IMR-90 (cell line): ENCODE results near the gene IL17D. TPM values are rescaled to one million over a fixed set of nuclear protein-coding genes. Genes with fewer than 3 reads are reported as not detected.

Experiments
- ATAC-seq: fragments of 200-7000 bp; cut with Tn5 transposase; 2 replicates; pipeline ENCODE4 v1.9.1; 2020; ENCODE audit warnings: low read depth, mild to moderate bottlenecking, moderate library complexity
- BruUV-seq: library from RNA; stranded (reverse); fragments of 400-500 nt; replicated peaks from 2 replicates; lab custom pipeline; 2021; lab: Mats Ljungman, UMichigan
- CTCF ChIA-PET: fragments of 300-600 bp; formaldehyde crosslinking; extraction: SDS; loops from one replicate; lab custom pipeline; 2021; ENCODE audit warnings: antibody characterized with exemption; lab: Yijun Ruan, JAX
- POLR2A ChIA-PET: fragments of 300-600 bp; sonication (Branson Sonifier 250); formaldehyde crosslinking; loops from one replicate; lab custom pipeline; 2022; ENCODE audit warnings: antibody characterized with exemption; ENCODE audit not compliant: unreplicated experiment; lab: Charles Lee
- DNase-seq: peaks from one replicate; pipeline ENCODE4 v3.0.0; 2013
- H2AFZ ChIP-seq: replicated peaks from 2 replicates; pipeline ENCODE3; 2013; ENCODE audit warnings: low read length, mild to moderate bottlenecking; ENCODE audit not compliant: poor library complexity
- H2AK5ac ChIP-seq: 2 replicates; pipeline ENCODE4 v1.6.1; 2013; ENCODE audit warnings: low read depth, low read length, inconsistent platforms
- H2AK9ac ChIP-seq: replicated peaks from 2 replicates; pipeline ENCODE3; 2013; ENCODE audit warnings: mild to moderate bottlenecking, low read depth, low read length, moderate library complexity; ENCODE audit not compliant: poor library complexity
- H2BK120ac ChIP-seq: 2 replicates; pipeline ENCODE4 v1.6.1; 2013; ENCODE audit warnings: low read depth, low read length, inconsistent platforms
- H2BK15ac ChIP-seq: 3 replicates; pipeline ENCODE4 v1.6.1; 2013; ENCODE audit warnings: low read depth, low read length, inconsistent platforms
- H2BK20ac ChIP-seq: 2 replicates; pipeline ENCODE4 v1.6.1; 2013; ENCODE audit warnings: low read depth, mild to moderate bottlenecking, inconsistent platforms, low read length, moderate library complexity
- H2BK5ac ChIP-seq: 2 replicates; pipeline ENCODE4 v1.6.1; 2013; ENCODE audit warnings: mild to moderate bottlenecking, low read depth, low read length, inconsistent platforms; ENCODE audit not compliant: poor library complexity, severe bottlenecking
- H3K14ac ChIP-seq: replicated peaks from 2 replicates; pipeline ENCODE4 v1.6.1; 2013; ENCODE audit warnings: low read depth, low read length, inconsistent platforms
- H3K18ac ChIP-seq: 2 replicates; pipeline ENCODE4 v1.6.1; 2013; ENCODE audit warnings: low read depth, low read length, control low read depth
- H3K23ac ChIP-seq: 2 replicates; pipeline ENCODE4 v1.6.1; 2013; ENCODE audit warnings: low read depth, low read length, inconsistent platforms
- H3K27ac ChIP-seq: 2 replicates; pipeline ENCODE4 v1.5.1; 2013; ENCODE audit warnings: mild to moderate bottlenecking, control low read depth, low read length; ENCODE audit not compliant: insufficient read depth
- H3K27me3 ChIP-seq: 2 replicates; pipeline ENCODE4 v1.6.1; 2013; ENCODE audit warnings: low read length; ENCODE audit not compliant: control insufficient read depth, insufficient read depth
- H3K36me3 ChIP-seq: 2 replicates; pipeline ENCODE4 v1.6.1; 2013; ENCODE audit warnings: low read length, mixed read lengths; ENCODE audit not compliant: control insufficient read depth, insufficient read depth
- H3K4ac ChIP-seq: 2 replicates; pipeline ENCODE4 v1.6.1; 2013; ENCODE audit warnings: low read depth, low read length, inconsistent platforms
- H3K4me1 ChIP-seq: 2 replicates; pipeline ENCODE4 v1.6.1; 2013; ENCODE audit warnings: low read length, mixed read lengths; ENCODE audit not compliant: control insufficient read depth, insufficient read depth
- H3K4me2 ChIP-seq: 2 replicates; pipeline ENCODE4 v1.6.1; 2013; ENCODE audit warnings: low read depth, mild to moderate bottlenecking, control low read depth, low read length, moderate library complexity
- H3K4me3 ChIP-seq: 2 replicates; pipeline ENCODE4 v1.5.1; 2013; ENCODE audit warnings: low read depth, mild to moderate bottlenecking, control low read depth, low read length, moderate library complexity; ENCODE audit not compliant: insufficient read depth
- H3K56ac ChIP-seq: 2 replicates; pipeline ENCODE4 v1.6.1; 2013; ENCODE audit warnings: low read length, inconsistent platforms; ENCODE audit not compliant: insufficient read depth; ENCODE audit errors: extremely low read depth
- H3K79me1 ChIP-seq, 2 experiments: 2 replicates each; pipeline ENCODE4 v1.6.1; 2013; ENCODE audit warnings: low read length in 2 of 2, inconsistent platforms in 1 of 2, low read depth in 1 of 2
- H3K9ac ChIP-seq: 2 replicates; pipeline ENCODE4 v1.6.1; 2013; ENCODE audit warnings: low read depth, low read length, control low read depth
- H3K9me1 ChIP-seq: 2 replicates; pipeline ENCODE4 v1.6.1; 2013; ENCODE audit warnings: low read length, inconsistent platforms; ENCODE audit not compliant: insufficient read depth
- H3K9me3 ChIP-seq: 2 replicates; pipeline ENCODE4 v1.6.1; 2013; ENCODE audit warnings: low read length; ENCODE audit not compliant: control insufficient read depth, insufficient read depth
- H4K20me1 ChIP-seq: 2 replicates; pipeline ENCODE4 v1.6.1; 2013; ENCODE audit warnings: low read length, inconsistent platforms; ENCODE audit not compliant: insufficient read depth
- H4K5ac ChIP-seq: 2 replicates; pipeline ENCODE4 v1.6.1; 2013; ENCODE audit warnings: mild to moderate bottlenecking, low read depth, low read length, control low read depth
- H4K8ac ChIP-seq, 2 experiments: 2 replicates each; pipeline ENCODE4 v1.6.1; 2013; ENCODE audit warnings: low read depth in 2 of 2, low read length in 2 of 2, control low read depth in 1 of 2, inconsistent platforms in 1 of 2
- H4K91ac ChIP-seq: 2 replicates; pipeline ENCODE4 v1.6.1; 2013; ENCODE audit warnings: low read depth, low read length, inconsistent platforms; ENCODE audit not compliant: insufficient read depth
- BHLHE40 ChIP-seq: fragments of 150-350 bp; IDR thresholded peaks from 2 replicates; pipeline ENCODE4 v1.6.1; 2016; ENCODE audit warnings: mild to moderate bottlenecking, low read depth, low read length
- CEBPB ChIP-seq: IDR thresholded peaks from 2 replicates; pipeline ENCODE4 v1.6.1; 2012; ENCODE audit warnings: low read depth, low read length, improper control_type of control experiment
- CHD1 ChIP-seq: IDR thresholded peaks from 2 replicates; pipeline ENCODE4 v1.6.1; 2012; ENCODE audit warnings: low read depth, low read length, improper control_type of control experiment
- CTCF ChIP-seq: conservative IDR thresholded peaks from 2 replicates; pipeline ENCODE4 v1.5.1; 2012; ENCODE audit warnings: mild to moderate bottlenecking, low read depth, low read length, improper control_type of control experiment
- ELK1 ChIP-seq: fragments of 150-350 bp; IDR thresholded peaks from 2 replicates; pipeline ENCODE4 v1.6.1; 2016; ENCODE audit warnings: low read depth, mild to moderate bottlenecking, low read length, moderate library complexity, borderline replicate concordance
- MAZ ChIP-seq: IDR thresholded peaks from 2 replicates; pipeline ENCODE4 v1.6.1; 2012; ENCODE audit warnings: low read depth, mild to moderate bottlenecking, low read length, improper control_type of control experiment, moderate library complexity, borderline replicate concordance
- MXI1 ChIP-seq: IDR thresholded peaks from 2 replicates; pipeline ENCODE4 v1.6.1; 2012; ENCODE audit warnings: low read depth, mild to moderate bottlenecking, low read length, moderate library complexity, borderline replicate concordance
- POLR2A ChIP-seq: IDR thresholded peaks from 2 replicates; pipeline ENCODE4 v1.6.1; 2012; ENCODE audit warnings: mild to moderate bottlenecking, low read depth, low read length
- WGBS, 2 experiments: methylation state at CpG; one replicate each; pipeline versions ENCODE4 v1.1.5 to v1.1.7; 2013; ENCODE audit warnings: missing lambda C conversion rate in 2 of 2; ENCODE audit not compliant: insufficient read length in 1 of 2; ENCODE audit errors: extremely low coverage in 2 of 2; 5-methylcytosine and 5-hydroxymethylcytosine counted together
- dilution Hi-C: fragments of 300-500 bp; cut with HindIII; formaldehyde crosslinking; loops from one replicate; pipeline ENCODE4 v1.14.3; 2018; ENCODE audit warnings: low sequenced_read_pairs; ENCODE audit not compliant: unreplicated experiment
- in situ Hi-C: fragments of 300-500 bp; cut with MboI; formaldehyde crosslinking; loops from 3 replicates; pipeline ENCODE4 v1.14.3; 2019; ENCODE audit warnings: low sequenced_read_pairs, inconsistent platforms, mixed read lengths
- intact Hi-C: fragments of 100-400 bp; cut with micrococcal nuclease; formaldehyde crosslinking; loops from 2 replicates; pipeline ENCODE4 v1.10.0; 2022
- polyA plus RNA-seq, 3 experiments: library from polyadenylated mRNA; depleted of rRNA; stranded (reverse); fragments of >200 nt; gene quantifications; 2 replicates each; pipeline ENCODE4 v1.2.3, GENCODE V29; 2012; ENCODE audit warnings: low replicate concordance in 1 of 3
- total RNA-seq: library from RNA; depleted of rRNA; stranded (reverse); fragments of >200 nt; gene quantifications from 2 replicates; pipeline ENCODE4 v1.2.3, GENCODE V29; 2012

The IL17D gene
- total and polyA plus RNA-seq, 2 of the 4 experiments (the other 2 are of a cell fraction), result 0.72 to 1.4 TPM

GRCh38 chr13:20718958-20719566 lies 15.6 kb downstream of the IL17D start:
- H2BK120ac ChIP-seq, result no peak overlapping the region
- intact Hi-C loops, result no loop called here
- no peak for DNase-seq
- TF ChIP-seq ELK1, result no peak
- no peak for TF ChIP-seq CHD1
- TF ChIP-seq MXI1, result no peak
- TF ChIP-seq MAZ, result no peak
- no peak for TF ChIP-seq CEBPB
- no peak for TF ChIP-seq CTCF
- no peak for TF ChIP-seq POLR2A
- TF ChIP-seq BHLHE40, result no peak
- no peak overlapping the region for H3K14ac ChIP-seq
- no peak overlapping the region for H4K8ac ChIP-seq
- H3K56ac ChIP-seq, result no peak overlapping the region
- peaks cover 9% of the 10 kb centered on the region; the same call in 1 of the 2 replicates for H3K4me1 ChIP-seq
- no peak overlapping the region for H2AK9ac ChIP-seq
- H3K36me3 ChIP-seq, result no peaks in the 10 kb centered on the region
- no peak overlapping the region for H2AK5ac ChIP-seq
- no TSS peak for BruUV-seq
- H2BK20ac ChIP-seq, result no peak overlapping the region
- H2AFZ ChIP-seq, result peak overlapping the region; percentile 33
- H3K4me3 ChIP-seq, result no peak overlapping the region
- H3K4me2 ChIP-seq, result no peak overlapping the region
- no peak overlapping the region for H3K9ac ChIP-seq
- CTCF ChIA-PET, result no interaction called here
- 84% methylated on average over 9 of the region's 12 CpGs; no CpG with 5 or more reads in 1 of the 2 experiments for WGBS, 2 experiments
- H3K9me3 ChIP-seq, result no peaks in the 10 kb centered on the region
- H4K20me1 ChIP-seq, result no peaks in the 10 kb centered on the region
- H3K27me3 ChIP-seq, result peaks cover 9% of the 10 kb centered on the region
- no peak overlapping the region for H3K23ac ChIP-seq
- POLR2A ChIA-PET, result no interaction called here
- H3K9me1 ChIP-seq, result peaks cover 6% of the 10 kb centered on the region; the same call in 1 of the 2 replicates
- dilution Hi-C loops, result no loop called here
- no peak overlapping the region for H2BK15ac ChIP-seq
- no peak overlapping the region for H3K4ac ChIP-seq
- no peak overlapping the region for H3K18ac ChIP-seq
- ATAC-seq, result no peak
- no peaks in the 10 kb centered on the region for H3K79me1 ChIP-seq
- H3K27ac ChIP-seq, result no peak overlapping the region
- no peak overlapping the region for H4K91ac ChIP-seq
- H2BK5ac ChIP-seq, result no peak overlapping the region
- in situ Hi-C loops, result loop anchor here (5.0 to 25.0 kb wide), 2 partner anchors 203 to 532 kb away; partner anchors contain the start of gene GJB2
- no peak overlapping the region for H4K5ac ChIP-seq
